Measurements from ENCODE around the gene TCP11.

DNA sequence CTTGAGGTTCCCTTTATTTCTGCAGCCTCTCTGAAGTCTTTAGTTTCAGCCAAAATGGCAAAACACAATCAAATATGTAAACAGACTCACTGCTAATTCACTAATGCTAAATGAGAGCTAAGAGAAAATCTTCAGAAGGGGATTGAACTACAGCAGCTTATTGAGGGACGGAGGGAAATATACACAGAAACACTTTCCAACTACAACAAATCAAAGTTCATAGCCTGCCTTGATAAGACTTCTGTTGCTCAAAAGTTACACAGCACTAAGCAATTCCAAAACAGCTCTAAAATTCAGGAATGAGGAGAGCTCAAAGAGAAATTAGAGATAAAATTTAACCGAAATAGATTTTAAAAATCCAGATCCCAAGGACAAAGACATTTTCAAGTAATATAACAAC, 1.7 kb downstream of the TCP11 start:
- TF ChIP-seq, protein P1, sequence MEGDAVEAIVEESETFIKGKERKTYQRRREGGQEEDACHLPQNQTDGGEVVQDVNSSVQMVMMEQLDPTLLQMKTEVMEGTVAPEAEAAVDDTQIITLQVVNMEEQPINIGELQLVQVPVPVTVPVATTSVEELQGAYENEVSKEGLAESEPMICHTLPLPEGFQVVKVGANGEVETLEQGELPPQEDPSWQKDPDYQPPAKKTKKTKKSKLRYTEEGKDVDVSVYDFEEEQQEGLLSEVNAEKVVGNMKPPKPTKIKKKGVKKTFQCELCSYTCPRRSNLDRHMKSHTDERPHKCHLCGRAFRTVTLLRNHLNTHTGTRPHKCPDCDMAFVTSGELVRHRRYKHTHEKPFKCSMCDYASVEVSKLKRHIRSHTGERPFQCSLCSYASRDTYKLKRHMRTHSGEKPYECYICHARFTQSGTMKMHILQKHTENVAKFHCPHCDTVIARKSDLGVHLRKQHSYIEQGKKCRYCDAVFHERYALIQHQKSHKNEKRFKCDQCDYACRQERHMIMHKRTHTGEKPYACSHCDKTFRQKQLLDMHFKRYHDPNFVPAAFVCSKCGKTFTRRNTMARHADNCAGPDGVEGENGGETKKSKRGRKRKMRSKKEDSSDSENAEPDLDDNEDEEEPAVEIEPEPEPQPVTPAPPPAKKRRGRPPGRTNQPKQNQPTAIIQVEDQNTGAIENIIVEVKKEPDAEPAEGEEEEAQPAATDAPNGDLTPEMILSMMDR (IDR thresholded peaks at IDR 0.05; ENCODE audit: low read depth, low read length) = no peak
- TF ChIP-seq POLR2A (IDR thresholded peaks at IDR 0.05; ENCODE audit: extremely low read depth, insufficient read length) (no peak), MYC (IDR thresholded peaks at IDR 0.05; ENCODE audit: low read depth, low read length) (no peak)
